PC-9 (cell line): ENCODE measurements around the gene PAQR4.
"Not testable (repeated sequence)": the region's sequence is repeated elsewhere in the genome, so short reads cannot be mapped to it uniquely, and the experiment has no call there.

Source experiments
- CTCF ChIP-seq: fragments of 200-600 bp; sonication (generic); conservative IDR thresholded peaks from 2 replicates; pipeline ENCODE4 v1.6.1; 2017; ENCODE audit warnings: mixed run types, antibody characterized with exemption, mild to moderate bottlenecking, moderate library complexity
- EZH2 ChIP-seq: fragments of 200-600 bp; sonication (generic); IDR thresholded peaks from 2 replicates; pipeline ENCODE4 v1.8.0; 2017; ENCODE audit warnings: antibody characterized with exemption, low read depth

- TF ChIP-seq CTCF, EZH2: not testable (repeated sequence)
Observed at GRCh38 chr16:2931231-2931914, 37.8 kb upstream of the PAQR4 start.
